ENCODE data around the gene FTH1. TPM values are rescaled to one million over a fixed set of nuclear protein-coding genes. Genes with fewer than 3 reads are reported as not detected.

Gene FTH1
- total RNA-seq, 1 experiment from 2014 or later = 2,322 TPM

GRCh38 chr11:61916737-61917333 lies 50.6 kb downstream of the FTH1 start:
- no peaks in the 10 kb centered on the region for H3K27me3 ChIP-seq (ENCODE audit: control insufficient read depth, insufficient read depth, low read length)
- ATAC-seq = peak; percentile 7
- TF ChIP-seq CTCF (IDR thresholded peaks at IDR 0.05) (no peak), POLR2AphosphoS5 (IDR thresholded peaks at IDR 0.05; ENCODE audit: low read depth, low read length) (no peak), TCF7L2 (IDR thresholded peaks at IDR 0.05; ENCODE audit: low read depth, low read length) (no peak), SIN3A (IDR thresholded peaks at IDR 0.05; ENCODE audit: borderline replicate concordance, insufficient read depth, low read depth, low read length) (no peak), REST (IDR thresholded peaks at IDR 0.05; ENCODE audit: insufficient read depth in 1 of 2, low read depth in 2 of 2, low read length in 1 of 2) (no peak)
- CTCF ChIA-PET = no interaction called here
- H3K27ac ChIP-seq (ENCODE audit: low read length) = no peak overlapping the region
- in situ Hi-C loops (cut with HindIII; ENCODE audit: low pct_unique_long_range_greater_than_20kb, low sequenced_read_pairs) (no loop called here), intact Hi-C loops (cut with micrococcal nuclease; ENCODE audit: unreplicated experiment) (no loop called here)
- no peaks in the 10 kb centered on the region for H3K36me3 ChIP-seq (ENCODE audit: control insufficient read depth, insufficient read depth, low read length)
- DNase-seq (ENCODE audit: low read depth, low spot score) = no peak
- peak overlapping the region; percentile 48 to 63 for H3K4me3 ChIP-seq (ENCODE audit: low read depth in 2 of 2, low read length in 2 of 2)
- H3K9me3 ChIP-seq (ENCODE audit: control insufficient read depth, insufficient read depth, low read depth, low read length) = no peaks in the 10 kb centered on the region
- no TSS peak for BruUV-seq (replicated peaks)
- H3K4me1 ChIP-seq (ENCODE audit: control insufficient read depth, insufficient read depth, low read length) = no peaks in the 10 kb centered on the region
- POLR2A ChIA-PET = interaction anchor here (0.6 kb wide), 1 partner anchor 12 kb away, joined by 8 read pairs; no protein-coding TSS in a partner anchor

GRCh38 chr11:61914471-61915171 lies 52.8 kb downstream of the FTH1 start:
- in situ Hi-C loops (cut with HindIII; ENCODE audit: low pct_unique_long_range_greater_than_20kb, low sequenced_read_pairs) = no loop called here
- Histone ChIP-seq H3K9me3 (ENCODE audit: control insufficient read depth, insufficient read depth, low read depth, low read length) (no peaks in the 10 kb centered on the region), H3K4me1 (ENCODE audit: control insufficient read depth, insufficient read depth, low read length) (no peaks in the 10 kb centered on the region), H3K27me3 (ENCODE audit: control insufficient read depth, insufficient read depth, low read length) (no peaks in the 10 kb centered on the region), H3K27ac (ENCODE audit: low read length) (no peak overlapping the region), H3K4me3 (ENCODE audit: low read depth in 2 of 2, low read length in 2 of 2) (no peak overlapping the region), H3K36me3 (ENCODE audit: control insufficient read depth, insufficient read depth, low read length) (no peaks in the 10 kb centered on the region)
- intact Hi-C loops (cut with micrococcal nuclease; ENCODE audit: unreplicated experiment) = loop anchor here (5.0 kb wide), 1 partner anchor 33 kb away; no protein-coding TSS in a partner anchor
- TF ChIP-seq TCF7L2 (IDR thresholded peaks at IDR 0.05; ENCODE audit: low read depth, low read length) (no peak), POLR2AphosphoS5 (IDR thresholded peaks at IDR 0.05; ENCODE audit: low read depth, low read length) (no peak)
- BruUV-seq (replicated peaks) = no TSS peak
- ATAC-seq (no peak), DNase-seq (ENCODE audit: low read depth, low spot score) (no peak)
- CTCF ChIA-PET = interaction anchor here (0.7 kb wide), 2 partner anchors 22 to 195 kb away, joined by 3 to 9 read pairs; no protein-coding TSS in a partner anchor
- POLR2A ChIA-PET = no interaction called here

Other genes with a start within 250 kb of the FTH1 start
- gene MYRF, start 215.0 kb downstream of the FTH1 start, total RNA-seq (2021; ENCODE audit: unreplicated experiment) = 2.8 TPM
- 139 TPM for gene TMEM258, start 175.0 kb downstream of the FTH1 start, total RNA-seq (2021; ENCODE audit: unreplicated experiment)
- gene FEN1, start 174.7 kb downstream of the FTH1 start, total RNA-seq (2021; ENCODE audit: unreplicated experiment) = 67.6 TPM
- 186 TPM for gene FADS1, start 150.6 kb downstream of the FTH1 start, total RNA-seq (2021; ENCODE audit: unreplicated experiment)
- gene FADS2, start 139.3 kb downstream of the FTH1 start, total RNA-seq (2021; ENCODE audit: unreplicated experiment) = 679 TPM
- gene FADS3, start 76.1 kb downstream of the FTH1 start, total RNA-seq (2021; ENCODE audit: unreplicated experiment) = 22.6 TPM
- 8.9 TPM for gene RAB3IL1, start 50.1 kb downstream of the FTH1 start, total RNA-seq (2021; ENCODE audit: unreplicated experiment)
- gene BEST1, start 17.3 kb downstream of the FTH1 start, total RNA-seq (2021; ENCODE audit: unreplicated experiment) = 0.13 TPM
- gene INCENP, start 156.4 kb upstream of the FTH1 start, total RNA-seq (2021; ENCODE audit: unreplicated experiment) = 81.5 TPM
- gene SCGB1D1, start 222.6 kb upstream of the FTH1 start, total RNA-seq (2021; ENCODE audit: unreplicated experiment) = not detected
- gene SCGB2A1, start 241.0 kb upstream of the FTH1 start, total RNA-seq (2021; ENCODE audit: unreplicated experiment) = not detected

Data from Panc1 (cell line).